ENCODE measurements around the gene RBMS3. TPM values are rescaled to one million over a fixed set of nuclear protein-coding genes. Genes with fewer than 3 reads are reported as not detected.

The RBMS3 gene
- total RNA-seq, 1 donor from 2014 or later: 20.7 TPM

GRCh38 chr3:29410220-29410619 is 129.3 kb downstream of the RBMS3 start:
- DNase-seq: no peak
- no peak for ATAC-seq
- intact Hi-C loops (cut with micrococcal nuclease): no loop called here

DNA sequence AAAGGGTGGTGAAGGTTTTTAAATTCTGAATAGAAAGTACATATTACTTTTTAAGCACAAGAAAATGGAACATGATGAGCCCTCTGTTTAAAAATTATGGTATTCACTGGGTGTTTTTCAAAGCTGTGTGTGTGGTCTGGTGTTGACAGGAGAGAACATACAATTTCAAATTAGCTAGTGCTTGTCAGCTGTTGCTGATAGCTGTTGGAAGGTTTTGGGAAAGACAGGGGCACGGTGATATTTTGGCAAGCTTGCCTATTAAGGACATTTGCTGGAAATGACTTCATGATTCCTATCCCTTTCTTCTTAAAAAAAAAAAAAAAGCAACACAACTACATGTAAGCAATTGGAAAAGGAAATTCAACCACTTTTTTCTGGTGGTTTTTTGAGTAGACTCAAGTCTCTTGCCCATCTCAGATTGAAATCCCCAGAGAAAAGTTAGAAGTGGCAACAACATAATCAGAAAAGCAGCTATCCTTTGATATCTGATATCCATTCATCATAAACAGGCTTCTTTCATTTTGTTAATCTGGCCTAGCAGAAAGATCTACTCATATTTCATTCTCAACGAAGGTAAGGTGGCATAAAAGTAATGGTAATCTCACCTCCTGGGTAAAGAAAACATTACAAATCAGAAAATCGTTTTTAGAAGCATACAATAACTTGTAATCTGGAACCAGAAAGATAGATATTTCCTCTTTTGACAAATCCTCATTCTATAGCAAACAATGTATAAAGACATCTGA is 130.0 kb downstream of the RBMS3 start:
- no peak for DNase-seq
- peak; percentile 67 for ATAC-seq
- intact Hi-C loops (cut with micrococcal nuclease): no loop called here

DNA sequence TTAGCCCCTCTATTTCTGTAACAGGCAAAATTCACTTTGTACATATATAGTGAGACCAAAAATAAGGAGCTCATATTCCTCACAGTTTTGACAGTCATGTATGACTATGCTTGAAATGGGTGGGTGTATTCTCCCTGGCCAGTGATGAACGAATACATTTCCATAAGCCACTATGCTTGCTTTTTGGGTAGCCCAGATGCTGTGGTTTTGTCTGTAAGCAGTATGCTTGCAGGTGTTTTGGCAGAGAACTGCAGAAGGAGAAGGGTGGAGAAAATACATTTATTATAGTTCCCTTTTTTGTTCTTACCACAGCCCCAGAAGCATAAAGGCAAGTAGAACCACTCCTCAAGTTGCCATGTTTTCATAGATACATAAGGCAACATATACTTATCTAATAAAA is 131.2 kb downstream of the RBMS3 start:
- ATAC-seq: no peak
- no peak for DNase-seq
- intact Hi-C loops (cut with micrococcal nuclease): no loop called here

DNA sequence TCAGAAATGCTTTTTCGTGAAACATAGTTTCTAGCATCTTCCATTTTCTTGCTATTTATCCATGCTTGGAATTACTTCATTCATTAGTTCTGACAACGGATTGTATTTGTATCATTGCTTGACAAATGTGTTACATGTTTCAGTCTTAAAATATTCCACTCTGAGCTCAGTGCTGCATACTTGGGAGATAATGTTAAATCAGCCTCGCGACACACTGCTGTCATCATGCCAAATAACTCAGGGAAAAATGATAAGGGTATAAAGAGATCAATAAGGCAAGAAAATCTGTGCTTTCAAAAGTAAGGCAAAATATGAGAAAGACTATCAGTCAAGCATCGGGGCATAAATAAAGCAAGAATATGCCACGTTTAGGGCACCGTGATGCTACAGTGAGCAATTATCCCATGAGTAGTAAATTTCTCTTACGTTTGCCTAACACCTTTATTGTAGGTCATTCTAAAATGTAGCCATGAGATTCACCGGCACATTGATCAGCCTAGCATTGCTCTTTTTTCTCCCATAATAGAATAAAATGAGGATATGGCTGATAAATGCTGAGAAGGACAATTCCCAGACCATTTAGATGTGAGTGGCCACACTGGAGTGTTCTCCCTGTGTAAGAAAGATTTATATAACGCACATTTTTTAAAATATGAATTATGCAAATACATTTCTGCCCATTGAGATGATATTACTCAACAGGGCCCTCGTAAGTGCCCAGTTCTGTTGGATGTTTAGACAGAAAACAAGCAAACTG is 133.8 kb downstream of the RBMS3 start:
- ATAC-seq (no peak), DNase-seq (no peak)
- intact Hi-C loops (cut with micrococcal nuclease): no loop called here

DNA sequence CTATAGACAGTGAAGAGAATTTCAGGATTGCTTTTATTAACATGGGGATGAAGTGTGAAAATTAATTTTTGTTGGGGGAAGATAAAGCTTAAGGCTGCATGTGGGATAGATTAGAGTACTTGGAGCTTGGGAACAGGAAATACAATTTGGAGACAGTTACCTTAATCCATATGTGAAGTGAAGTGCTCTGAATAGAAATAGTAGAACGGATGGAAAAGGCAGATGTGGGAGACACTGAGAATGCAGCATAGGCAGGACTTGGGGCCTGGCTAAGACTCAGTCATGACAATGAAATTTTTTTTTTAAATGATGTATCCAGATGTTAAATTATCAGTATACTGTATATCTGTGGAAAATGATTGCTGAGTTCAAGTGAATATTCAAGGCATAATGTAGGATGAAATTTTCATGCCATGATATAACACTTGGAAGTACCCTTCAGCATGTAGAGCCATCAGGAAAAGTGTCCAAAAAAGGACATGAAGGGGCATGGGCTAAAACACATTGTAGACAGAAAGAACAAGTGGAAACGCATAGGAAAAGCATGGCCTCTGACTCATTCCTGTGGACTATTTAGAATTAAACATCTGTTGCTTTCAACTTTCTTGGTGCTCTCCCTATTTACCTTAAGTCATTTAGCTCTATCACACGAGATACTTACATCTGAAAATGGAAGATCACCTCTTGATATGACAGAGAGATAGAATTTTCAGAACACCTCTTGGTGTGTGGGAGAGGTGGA is 134.8 kb downstream of the RBMS3 start:
- intact Hi-C loops (cut with micrococcal nuclease): no loop called here
- DNase-seq: no peak
- ATAC-seq: no peak

DNA sequence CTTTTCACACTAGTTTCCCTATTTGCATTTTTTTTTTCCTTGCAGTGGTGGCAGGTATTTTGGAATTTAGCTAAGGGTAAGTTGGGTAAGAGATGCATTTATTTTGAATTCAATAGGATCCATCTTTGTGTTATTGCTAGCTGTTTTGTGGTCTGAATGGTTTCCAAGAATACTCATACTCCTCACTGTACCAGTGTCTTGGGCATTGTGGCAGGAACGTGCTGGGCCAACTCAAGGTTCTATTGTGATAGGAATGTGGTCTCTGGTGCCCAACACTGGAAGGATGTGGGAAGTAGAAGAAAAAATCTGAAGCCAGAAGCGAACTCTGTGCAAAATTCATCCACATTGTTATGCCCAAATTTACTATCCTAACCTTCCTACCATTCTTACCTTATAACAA is 135.6 kb downstream of the RBMS3 start:
- no peak for ATAC-seq
- no peak for DNase-seq
- intact Hi-C loops (cut with micrococcal nuclease): no loop called here

GRCh38 chr3:29420106-29420505 is 139.2 kb downstream of the RBMS3 start:
- intact Hi-C loops (cut with micrococcal nuclease): no loop called here

DNA sequence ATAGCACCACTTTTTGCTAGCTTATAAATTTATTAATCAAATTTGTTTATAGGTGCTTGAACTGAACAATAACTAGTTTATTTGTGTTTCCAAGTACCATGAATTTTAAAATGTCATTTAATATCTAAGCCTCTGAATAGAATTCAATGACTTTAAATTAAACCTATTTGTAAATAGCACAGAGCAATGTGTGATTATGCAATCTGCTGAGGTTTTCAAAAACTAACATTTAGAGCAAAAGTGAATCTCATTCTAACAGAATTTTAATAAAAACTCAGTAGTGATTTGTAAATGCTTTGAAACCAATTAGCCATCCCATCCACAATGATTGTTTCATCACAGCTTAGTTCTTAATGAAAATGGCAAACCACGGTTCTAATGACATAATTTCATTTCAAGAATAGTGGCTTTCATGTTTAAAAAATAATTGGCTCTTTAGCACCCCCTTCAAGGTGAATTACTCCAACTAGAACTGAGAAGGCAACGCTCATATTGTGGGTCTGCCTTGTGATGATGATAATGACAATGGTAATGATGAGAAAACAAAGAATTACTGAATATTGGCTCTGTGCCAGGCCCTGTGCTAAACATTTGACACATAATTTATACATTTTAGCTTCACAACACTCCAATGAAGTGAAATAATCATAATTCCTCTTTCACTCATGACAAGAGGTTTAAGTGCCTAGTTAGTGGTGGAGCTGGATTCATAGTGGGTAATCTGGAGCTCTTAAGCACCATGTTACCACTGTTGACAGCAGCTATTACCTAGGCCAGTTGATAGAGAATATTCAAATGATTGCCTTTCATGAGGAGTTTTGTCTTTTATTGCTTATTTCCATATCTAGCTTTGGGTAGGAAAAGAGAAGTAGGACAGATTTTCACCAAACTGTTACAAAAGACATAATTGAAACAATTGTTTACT is 145.7 kb downstream of the RBMS3 start:
- no peak for DNase-seq
- intact Hi-C loops (cut with micrococcal nuclease): no loop called here
- peak; percentile 82 for ATAC-seq

More at GRCh38 chr3:29420106-29420505, 139.2 kb downstream of the RBMS3 start:
- no peak for DNase-seq
- no peak for ATAC-seq

DNA sequence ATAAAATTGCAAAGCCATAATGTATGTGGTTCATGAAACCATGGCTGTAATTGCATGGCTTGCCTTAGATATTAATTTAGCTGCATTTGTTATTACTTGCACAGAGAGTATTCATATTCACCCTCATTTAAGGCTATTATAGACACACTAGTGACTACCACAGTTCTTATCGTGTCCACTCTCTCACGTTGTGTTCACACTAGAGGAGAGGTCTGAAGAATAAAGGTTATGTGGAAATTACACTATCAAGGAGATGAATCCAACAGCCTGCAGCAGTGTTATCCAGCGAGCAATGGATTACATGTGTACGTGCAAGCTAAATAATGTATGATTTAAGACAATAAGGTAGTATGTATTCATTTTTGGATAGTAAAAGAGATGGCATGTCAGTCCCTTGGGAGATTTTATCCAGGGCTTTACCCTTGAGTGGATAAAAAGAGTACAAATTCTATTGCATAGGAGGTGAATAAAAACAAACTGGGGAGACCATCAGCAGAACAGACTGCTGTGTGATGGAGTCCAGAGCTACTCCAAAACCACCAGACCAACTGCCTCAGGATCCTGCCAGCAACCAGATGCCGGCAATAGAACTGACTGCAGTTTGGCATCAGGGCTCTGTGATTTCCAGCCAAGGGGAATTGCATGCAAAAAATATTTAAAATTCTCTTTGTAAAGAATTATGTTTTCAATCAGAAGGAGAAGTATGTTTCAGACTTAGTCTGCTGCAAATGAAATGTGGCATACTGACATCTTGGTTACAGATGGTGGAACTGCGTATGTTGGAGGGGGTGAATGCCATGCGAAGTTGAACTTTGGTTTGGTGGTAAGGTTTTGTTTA is 146.6 kb downstream of the RBMS3 start:
- DNase-seq: no peak
- peak; percentile 92 for ATAC-seq
- intact Hi-C loops (cut with micrococcal nuclease): no loop called here

DNA sequence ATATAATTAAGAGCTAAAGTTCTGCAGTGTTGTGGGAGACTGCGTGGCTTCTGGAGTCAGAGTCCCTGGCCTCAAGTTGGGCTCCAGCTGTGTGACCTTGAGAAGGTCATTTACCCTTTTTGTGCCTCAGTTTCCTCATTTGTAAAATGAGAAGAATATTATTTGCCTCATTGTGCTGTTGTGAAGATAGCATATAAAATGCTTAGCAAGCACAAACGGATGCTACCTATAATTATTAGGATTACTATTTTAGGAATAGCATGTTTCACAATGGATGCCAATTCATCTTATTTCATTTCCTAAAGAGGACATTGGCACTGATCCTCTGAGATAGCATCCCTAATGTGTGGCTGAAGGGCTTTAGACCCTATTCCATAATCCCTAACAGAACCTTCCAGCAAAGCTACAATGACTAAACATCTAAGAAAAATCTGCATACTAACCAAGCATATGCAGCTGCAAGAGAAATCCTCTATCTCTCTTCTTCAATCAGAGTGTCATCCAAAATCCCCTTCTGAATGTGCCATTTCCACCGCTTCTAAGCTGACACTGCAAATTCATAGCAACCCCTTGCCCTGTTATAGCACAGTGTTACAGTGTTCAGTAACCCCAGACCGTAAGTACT is 148.3 kb downstream of the RBMS3 start:
- no peak for DNase-seq
- no peak for ATAC-seq
- intact Hi-C loops (cut with micrococcal nuclease): no loop called here

DNA sequence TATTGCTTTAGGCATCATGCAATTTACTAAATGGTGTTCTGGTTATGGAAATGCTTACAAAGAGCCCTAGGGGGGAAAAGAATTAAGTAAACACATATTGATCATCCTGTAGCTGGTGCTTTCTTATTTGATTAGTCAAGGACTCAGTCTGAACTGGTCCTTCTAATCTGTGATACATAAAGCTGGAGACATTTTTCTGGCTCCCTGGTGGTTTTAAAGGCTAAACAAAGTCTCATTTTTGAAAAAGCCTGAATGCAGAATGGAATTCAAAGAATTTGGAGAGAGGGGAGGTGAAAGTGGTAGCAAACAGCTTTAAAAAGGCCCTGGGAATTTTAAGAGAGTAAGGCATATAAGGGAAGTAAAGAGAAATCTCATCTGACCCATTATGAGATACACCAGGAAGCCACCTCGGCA is 149.7 kb downstream of the RBMS3 start:
- intact Hi-C loops (cut with micrococcal nuclease): no loop called here
- no peak for DNase-seq
- ATAC-seq: no peak

DNA sequence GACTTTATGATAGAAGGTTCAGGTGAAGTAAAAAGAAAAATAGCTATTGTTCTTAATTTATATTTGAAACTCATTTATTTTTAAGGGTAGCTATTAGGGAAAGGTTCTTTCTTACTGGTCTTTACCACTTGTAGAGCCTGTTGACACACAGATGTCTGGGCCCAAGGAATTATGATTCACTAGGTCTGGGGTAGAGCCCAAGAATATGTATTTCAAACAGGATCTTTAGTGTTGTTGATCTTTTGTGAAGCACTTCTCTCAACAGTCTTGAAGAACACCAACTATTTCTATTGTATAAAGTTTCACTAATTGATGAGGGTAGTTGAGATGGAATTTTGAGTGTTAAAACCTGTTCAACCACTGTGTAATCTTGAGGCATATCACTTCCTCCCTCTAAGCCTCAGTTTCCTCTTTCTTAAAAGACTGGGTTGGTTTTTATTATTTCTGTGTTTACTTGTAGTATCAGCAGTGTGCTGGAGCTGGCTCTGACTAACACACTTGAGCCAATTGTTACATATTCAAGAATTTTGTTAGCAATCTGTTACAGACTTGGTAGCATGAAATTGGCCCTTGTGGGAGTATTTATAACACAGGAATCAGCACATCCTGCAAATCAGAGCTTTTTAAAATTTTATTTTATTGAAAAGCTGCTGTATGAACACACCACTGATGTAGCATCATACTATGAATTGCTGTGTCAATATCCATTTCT is 155.9 kb downstream of the RBMS3 start:
- DNase-seq: no peak
- no peak for ATAC-seq
- intact Hi-C loops (cut with micrococcal nuclease): no loop called here

DNA sequence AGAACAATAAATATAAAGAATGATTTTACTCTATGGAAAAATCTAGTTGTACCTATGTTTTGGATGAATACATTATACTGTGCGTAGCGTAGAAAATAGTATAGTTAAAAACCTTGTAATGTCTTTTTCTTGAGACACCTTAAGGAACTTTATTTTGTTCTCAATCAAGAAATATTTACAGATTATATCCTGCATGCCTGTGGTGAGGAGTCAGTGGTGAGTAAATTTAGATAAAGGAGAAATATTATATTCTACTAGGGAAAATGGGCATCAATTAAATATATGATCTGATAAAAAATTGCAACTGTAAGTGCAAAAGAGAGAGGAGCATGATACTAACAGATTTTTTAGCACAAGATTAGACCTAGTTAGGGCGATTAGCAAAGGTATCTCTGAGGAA is 157.7 kb downstream of the RBMS3 start:
- intact Hi-C loops (cut with micrococcal nuclease): no loop called here
- no peak for DNase-seq
- no peak for ATAC-seq

DNA sequence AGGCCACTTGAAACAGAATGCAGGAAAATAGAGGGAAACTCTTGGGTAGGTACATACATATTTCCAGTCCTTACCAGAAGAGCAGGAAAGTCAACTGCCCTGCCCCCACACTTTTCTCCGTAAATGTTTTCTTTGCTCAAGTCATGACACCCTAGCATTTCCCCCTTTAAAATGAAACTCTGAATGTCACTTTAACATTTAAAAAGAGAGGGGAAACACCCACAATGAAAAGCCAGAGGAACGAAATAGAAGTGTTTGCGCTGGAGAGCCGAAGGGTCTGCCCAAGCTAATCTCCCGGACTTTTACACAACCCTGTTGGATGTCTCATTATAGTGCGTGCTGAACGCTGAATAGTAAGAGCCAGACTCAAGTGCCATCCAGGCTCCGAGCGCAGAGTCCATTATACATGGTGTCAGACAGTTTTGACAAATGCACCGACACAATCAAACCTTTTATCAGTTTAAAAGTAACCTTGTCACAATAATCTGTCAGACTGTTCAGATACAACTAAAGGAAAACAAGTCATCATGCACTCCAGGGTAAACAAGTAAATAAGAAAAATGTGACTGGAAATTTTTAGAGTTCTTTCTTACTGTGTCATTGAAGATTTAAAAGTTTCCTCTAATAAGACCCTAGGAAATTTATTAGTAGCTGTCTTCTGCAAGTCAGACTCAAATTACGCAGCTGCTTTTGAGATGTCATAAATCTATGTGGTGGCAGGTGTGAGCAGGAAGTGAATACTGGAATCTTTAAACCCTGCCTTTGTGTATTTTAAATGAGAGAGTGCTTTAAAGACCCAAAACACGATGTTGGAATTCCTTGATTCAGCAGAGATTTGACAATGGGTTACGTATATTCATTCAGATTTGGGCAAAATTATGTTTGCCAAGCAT is 159.8 kb downstream of the RBMS3 start:
- ATAC-seq (peak; percentile 73), DNase-seq (no peak)
- intact Hi-C loops (cut with micrococcal nuclease): no loop called here

- intact Hi-C loops (cut with micrococcal nuclease): no loop called here
- no peak for ATAC-seq
- DNase-seq: no peak
Observed at GRCh38 chr3:29441422-29441821, 160.6 kb downstream of the RBMS3 start.

GRCh38 chr3:29447946-29448627 is 167.2 kb downstream of the RBMS3 start:
- intact Hi-C loops (cut with micrococcal nuclease): no loop called here
- DNase-seq (no peak), ATAC-seq (no peak)
